C4-2B (cell line): ENCODE results near the gene ATN1.

ENCODE experiments used
- H3K27ac ChIP-seq: fragments of 450-650 bp; 2 replicates; pipeline ENCODE4 v1.5.1; 2017
- ZFX ChIP-seq: fragments of 450-650 bp; IDR thresholded peaks from 2 replicates; pipeline ENCODE4 v1.6.1; 2017
- TF ChIP-seq, protein P1 (sequence below): fragments of 450-650 bp; conservative IDR thresholded peaks from 2 replicates; pipeline ENCODE4 v1.5.1; 2017; ENCODE audit warnings: mild to moderate bottlenecking

The ATN1 gene

GRCh38 chr12:6909421-6910145 lies 18.2 kb upstream of the ATN1 start:
- no peak overlapping the region for H3K27ac ChIP-seq
- TF ChIP-seq ZFX = no peak
- TF ChIP-seq, protein P1, sequence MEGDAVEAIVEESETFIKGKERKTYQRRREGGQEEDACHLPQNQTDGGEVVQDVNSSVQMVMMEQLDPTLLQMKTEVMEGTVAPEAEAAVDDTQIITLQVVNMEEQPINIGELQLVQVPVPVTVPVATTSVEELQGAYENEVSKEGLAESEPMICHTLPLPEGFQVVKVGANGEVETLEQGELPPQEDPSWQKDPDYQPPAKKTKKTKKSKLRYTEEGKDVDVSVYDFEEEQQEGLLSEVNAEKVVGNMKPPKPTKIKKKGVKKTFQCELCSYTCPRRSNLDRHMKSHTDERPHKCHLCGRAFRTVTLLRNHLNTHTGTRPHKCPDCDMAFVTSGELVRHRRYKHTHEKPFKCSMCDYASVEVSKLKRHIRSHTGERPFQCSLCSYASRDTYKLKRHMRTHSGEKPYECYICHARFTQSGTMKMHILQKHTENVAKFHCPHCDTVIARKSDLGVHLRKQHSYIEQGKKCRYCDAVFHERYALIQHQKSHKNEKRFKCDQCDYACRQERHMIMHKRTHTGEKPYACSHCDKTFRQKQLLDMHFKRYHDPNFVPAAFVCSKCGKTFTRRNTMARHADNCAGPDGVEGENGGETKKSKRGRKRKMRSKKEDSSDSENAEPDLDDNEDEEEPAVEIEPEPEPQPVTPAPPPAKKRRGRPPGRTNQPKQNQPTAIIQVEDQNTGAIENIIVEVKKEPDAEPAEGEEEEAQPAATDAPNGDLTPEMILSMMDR = no peak

DNA sequence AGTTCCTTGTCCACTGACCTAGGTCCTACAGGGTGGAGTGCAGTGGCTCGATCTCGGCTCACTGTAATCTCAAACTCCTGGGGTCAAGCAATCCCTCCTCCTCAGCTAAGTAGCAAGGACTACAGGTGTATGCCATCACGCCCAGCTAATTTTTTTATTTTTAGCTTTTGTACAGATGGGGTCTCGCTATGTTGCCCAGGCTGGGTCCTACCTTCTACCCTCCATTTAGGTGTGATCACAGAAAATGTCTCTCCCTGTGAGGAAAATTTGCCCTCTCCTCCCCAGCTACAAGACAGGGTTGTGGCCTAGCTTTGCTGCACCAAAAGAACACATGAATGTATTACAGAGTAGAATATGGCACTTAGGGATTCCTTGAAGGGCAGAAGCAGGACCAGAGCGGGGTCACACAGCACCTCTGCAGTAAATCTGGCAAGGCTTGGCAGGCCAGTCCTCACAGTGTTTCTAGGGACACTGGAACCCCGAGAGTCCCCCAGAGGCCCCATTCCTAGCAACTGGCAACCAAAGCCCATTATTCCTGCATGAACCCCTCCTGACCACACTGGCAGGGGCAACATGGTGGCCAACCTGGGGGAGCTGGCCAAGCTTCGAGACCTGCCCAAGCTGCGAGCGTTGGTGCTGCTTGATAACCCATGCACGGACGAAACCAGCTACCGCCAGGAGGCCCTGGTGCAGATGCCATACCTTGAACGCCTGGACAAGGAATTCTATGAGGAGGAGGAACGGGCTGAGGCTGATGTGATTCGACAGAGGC lies 15.4 kb upstream of the ATN1 start:
- TF ChIP-seq, protein P1 = no peak
- TF ChIP-seq ZFX = no peak
- no peak overlapping the region for H3K27ac ChIP-seq

DNA sequence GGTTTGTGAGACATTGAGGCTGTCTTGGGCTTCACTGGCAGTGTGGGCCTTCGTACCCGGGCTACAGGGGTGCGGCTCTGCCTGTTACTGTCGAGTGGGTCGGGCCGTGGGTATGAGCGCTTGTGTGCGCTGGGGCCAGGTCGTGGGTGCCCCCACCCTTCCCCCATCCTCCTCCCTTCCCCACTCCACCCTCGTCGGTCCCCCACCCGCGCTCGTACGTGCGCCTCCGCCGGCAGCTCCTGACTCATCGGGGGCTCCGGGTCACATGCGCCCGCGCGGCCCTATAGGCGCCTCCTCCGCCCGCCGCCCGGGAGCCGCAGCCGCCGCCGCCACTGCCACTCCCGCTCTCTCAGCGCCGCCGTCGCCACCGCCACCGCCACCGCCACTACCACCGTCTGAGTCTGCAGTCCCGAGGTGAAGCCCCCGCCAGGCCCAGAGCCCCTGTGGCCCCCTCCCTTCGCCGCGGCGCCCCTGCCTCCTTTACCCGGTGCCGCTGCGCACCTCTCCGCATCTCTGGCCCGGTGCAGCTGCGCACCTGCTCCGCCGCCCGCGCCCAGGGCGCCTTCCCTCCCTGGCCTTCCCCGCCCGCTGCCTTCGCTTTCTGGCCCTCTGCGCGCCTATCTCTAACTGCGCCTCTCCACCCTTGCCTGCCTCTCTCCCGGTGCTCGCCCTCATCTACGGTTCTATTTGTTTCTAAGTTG lies 13.4 kb upstream of the ATN1 start, which contains the start of gene ENO2:
Gene ENO2, plus strand, starts transcription at position 335 of the 701 bp plus-strand sequence. CDS start 1,253 bp downstream, outside the sequence.
- no peak for TF ChIP-seq ZFX
- TF ChIP-seq, protein P1 = no peak
- no peak within 1 kb of the TSS for H3K27ac ChIP-seq

DNA sequence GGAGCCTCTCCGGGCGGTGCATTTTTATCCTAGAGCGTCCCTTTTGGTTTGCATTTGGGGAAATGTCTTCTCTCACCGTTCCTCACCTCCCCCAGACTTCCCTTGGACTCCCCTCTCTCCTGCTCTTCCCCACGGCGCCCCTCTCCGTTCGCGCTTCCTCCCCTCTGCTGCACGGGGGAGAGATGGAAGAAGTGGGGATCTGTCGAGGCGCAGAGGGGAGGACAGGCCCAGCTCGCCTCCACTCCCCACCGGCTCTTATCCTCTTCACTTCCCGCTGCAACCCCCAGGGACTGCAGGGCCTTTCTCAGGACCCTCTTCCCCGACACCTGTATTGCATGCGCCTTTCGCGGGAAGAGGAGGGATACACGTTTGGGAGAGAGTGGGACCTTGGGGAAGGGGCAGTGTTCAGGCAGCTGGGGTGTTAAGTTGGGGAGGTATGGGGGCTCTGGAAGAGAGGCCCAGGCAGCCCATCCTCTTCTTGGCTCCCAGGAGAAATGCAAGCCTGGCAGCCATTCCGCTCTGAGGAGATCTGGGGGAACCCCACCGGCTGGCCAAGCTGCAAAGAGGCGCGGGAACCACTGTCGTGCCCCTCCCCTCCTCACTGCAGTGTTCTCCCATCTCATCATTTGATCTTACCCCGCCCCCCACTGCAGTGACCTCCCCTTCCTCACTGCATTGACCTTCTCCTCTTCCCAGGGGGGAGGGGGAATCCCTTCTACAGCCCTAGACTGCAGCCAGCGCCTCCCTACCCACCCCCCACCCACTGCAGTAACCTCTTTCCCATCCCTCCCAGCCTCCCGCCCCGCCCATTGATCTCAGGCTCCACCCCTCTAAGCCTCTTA lies 12.6 kb upstream of the ATN1 start:
- H3K27ac ChIP-seq = no peak overlapping the region

DNA sequence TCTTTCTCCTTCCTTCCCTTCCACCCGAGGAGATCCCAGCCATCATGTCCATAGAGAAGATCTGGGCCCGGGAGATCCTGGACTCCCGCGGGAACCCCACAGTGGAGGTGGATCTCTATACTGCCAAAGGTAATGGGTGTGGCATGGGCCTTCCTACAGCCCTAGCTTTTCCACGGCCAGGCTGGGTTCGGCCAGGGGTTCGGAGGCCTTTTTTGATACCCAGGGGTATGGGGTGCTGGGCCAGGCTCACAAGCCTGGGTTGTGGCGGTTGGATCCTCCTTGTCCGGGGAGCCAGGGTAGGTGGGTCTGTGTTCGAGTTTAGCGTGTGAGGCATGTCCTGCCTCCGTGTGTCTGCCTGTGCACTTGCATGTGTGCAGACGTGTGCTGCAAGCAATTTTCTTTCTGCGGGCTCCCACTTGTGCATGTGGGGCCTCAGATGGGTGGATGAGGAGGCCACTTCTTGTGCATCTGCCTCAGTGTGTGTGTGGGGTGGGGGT lies 11.9 kb upstream of the ATN1 start:
- H3K27ac ChIP-seq = no peak overlapping the region
- TF ChIP-seq, protein P1 = no peak
- no peak for TF ChIP-seq ZFX

More for the DNA sequence above, 12.6 kb upstream of the ATN1 start:
- TF ChIP-seq, protein P1 = no peak
- TF ChIP-seq ZFX = no peak

DNA sequence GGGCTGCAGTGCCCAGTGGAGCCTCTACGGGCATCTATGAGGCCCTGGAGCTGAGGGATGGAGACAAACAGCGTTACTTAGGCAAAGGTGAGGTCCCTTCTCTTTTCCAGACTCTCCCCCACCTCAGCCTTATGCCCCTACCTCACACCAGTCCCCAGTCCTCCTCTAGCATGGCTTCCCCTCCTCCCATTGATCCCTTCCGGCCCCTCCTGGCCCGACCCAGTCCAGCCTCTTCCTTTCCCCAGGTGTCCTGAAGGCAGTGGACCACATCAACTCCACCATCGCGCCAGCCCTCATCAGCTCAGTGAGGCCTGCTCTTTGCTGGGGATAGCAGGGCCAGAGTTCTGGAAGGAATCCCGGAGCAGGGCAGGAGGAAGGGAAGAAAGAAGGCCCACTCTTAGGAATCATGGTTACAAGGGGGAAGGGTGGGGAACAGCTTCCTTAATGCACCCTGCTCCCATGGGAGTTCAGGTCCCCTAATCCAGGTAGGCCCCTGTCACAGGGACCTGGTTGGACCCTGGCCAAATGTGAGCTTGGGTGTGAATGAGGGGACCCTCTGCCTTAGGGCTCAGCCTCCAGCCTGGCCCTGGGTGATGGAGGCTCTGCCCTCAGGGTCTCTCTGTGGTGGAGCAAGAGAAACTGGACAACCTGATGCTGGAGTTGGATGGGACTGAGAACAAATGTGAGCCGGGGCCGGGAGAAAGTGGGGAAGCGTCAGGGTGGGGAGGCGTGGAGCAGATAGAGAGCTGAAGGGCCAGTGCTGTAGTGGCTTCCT lies 11.1 kb upstream of the ATN1 start:
- no peak overlapping the region for H3K27ac ChIP-seq
- TF ChIP-seq, protein P1 = no peak
- TF ChIP-seq ZFX = no peak
